Measurements from ENCODE around the gene PCDHB9.
"Not testable (repeated sequence)": the region's sequence is repeated elsewhere in the genome, so short reads cannot be mapped to it uniquely, and the experiment has no call there.

PCDHB9 gene

GRCh38 chr5:141225421-141225820 is 38.5 kb downstream of the PCDHB9 start:
- H3K4me3 ChIP-seq (ENCODE audit: low read depth, low read length); DNase-seq (ENCODE audit: low read depth): not testable (repeated sequence)

GRCh38 chr5:141234109-141234667 is 47.2 kb downstream of the PCDHB9 start:
- no peak for DNase-seq (ENCODE audit: low read depth)
- peak overlapping the region; percentile 20 for H3K4me3 ChIP-seq (ENCODE audit: low read depth, low read length)

GRCh38 chr5:141235922-141236321 is 49.0 kb downstream of the PCDHB9 start:
- not testable (repeated sequence) for DNase-seq (ENCODE audit: low read depth); H3K4me3 ChIP-seq (ENCODE audit: low read depth, low read length)

- DNase-seq (ENCODE audit: low read depth), result no peak
- H3K4me3 ChIP-seq (ENCODE audit: low read depth, low read length), result no peak overlapping the region
Measured at GRCh38 chr5:141236516-141237313, 49.8 kb downstream of the PCDHB9 start.
